Panc1 (cell line): Measurements from ENCODE around the gene TRPM1. TPM values are rescaled to one million over a fixed set of nuclear protein-coding genes. Genes with fewer than 3 reads are reported as not detected.
A peak's percentile ranks its signal among the peaks of the same experiment; 100 is the strongest.

Source experiments
- ATAC-seq: fragments of 200-7000 bp; cut with Tn5 transposase; 2 replicates; pipeline ENCODE4 v1.9.1; 2020; ENCODE audit warnings: mild to moderate bottlenecking, moderate library complexity
- BruUV-seq: library from RNA; stranded (reverse); fragments of 400-500 nt; replicated peaks from 2 replicates; lab custom pipeline; 2021; lab: Mats Ljungman, UMichigan
- CTCF ChIA-PET: fragments of 300-600 bp; sonication (Branson Sonifier 250); formaldehyde crosslinking; loops from one replicate; lab custom pipeline; 2022; ENCODE audit warnings: antibody characterized with exemption; lab: Charles Lee
- POLR2A ChIA-PET: fragments of 300-600 bp; sonication (Branson Sonifier 250); formaldehyde crosslinking; loops from one replicate; lab custom pipeline; 2022; ENCODE audit warnings: antibody characterized with exemption; lab: Charles Lee
- DNase-seq: peaks from one replicate; pipeline ENCODE4 v3.0.0-alpha.2; 2010; ENCODE audit warnings: low read depth, low spot score
- H3K27ac ChIP-seq: 2 replicates; pipeline ENCODE4 v1.5.1; 2011; ENCODE audit warnings: mild to moderate bottlenecking, low read length, inconsistent platforms
- H3K27me3 ChIP-seq: fragments of 200-500 bp; sonication (Bioruptor generic); 2 replicates; pipeline ENCODE4 v1.6.0; 2014; ENCODE audit warnings: low read length, inconsistent platforms; ENCODE audit not compliant: control insufficient read depth, insufficient read depth
- H3K36me3 ChIP-seq: fragments of 200-500 bp; sonication (Bioruptor generic); 2 replicates; pipeline ENCODE4 v1.5.1; 2014; ENCODE audit warnings: inconsistent platforms, mild to moderate bottlenecking, low read length, moderate library complexity; ENCODE audit not compliant: control insufficient read depth, insufficient read depth
- H3K4me1 ChIP-seq: 2 replicates; pipeline ENCODE4 v1.5.1; 2011; ENCODE audit warnings: inconsistent platforms, mild to moderate bottlenecking, low read length, moderate library complexity; ENCODE audit not compliant: control insufficient read depth, insufficient read depth
- H3K4me3 ChIP-seq, 2 experiments: 2 replicates each; pipeline ENCODE4 v1.5.1; 2011 to 2012; ENCODE audit warnings: low read depth in 2 of 2, low read length in 2 of 2, mild to moderate bottlenecking in 2 of 2, inconsistent platforms in 1 of 2, moderate library complexity in 1 of 2
- H3K9me3 ChIP-seq: fragments of 200-500 bp; sonication (Bioruptor generic); 2 replicates; pipeline ENCODE4 v1.5.1; 2014; ENCODE audit warnings: low read depth, mild to moderate bottlenecking, inconsistent platforms, low read length, moderate library complexity; ENCODE audit not compliant: control insufficient read depth, insufficient read depth
- POLR2AphosphoS5 ChIP-seq: IDR thresholded peaks from 2 replicates; pipeline ENCODE4 v1.6.1; 2012; ENCODE audit warnings: mild to moderate bottlenecking, low read depth, low read length, moderate library complexity
- SIN3A ChIP-seq: IDR thresholded peaks from 2 replicates; pipeline ENCODE4 v1.6.1; 2012; ENCODE audit warnings: low read depth, mild to moderate bottlenecking, low read length, moderate library complexity, borderline replicate concordance; ENCODE audit not compliant: insufficient read depth
- TCF7L2 ChIP-seq: IDR thresholded peaks from 2 replicates; pipeline ENCODE4 v1.6.1; 2011; ENCODE audit warnings: mild to moderate bottlenecking, low read depth, low read length, inconsistent platforms
- in situ Hi-C: cut with HindIII; loops from 2 replicates; pipeline ENCODE4 v1.10.0; 2016; ENCODE audit warnings: low sequenced_read_pairs, low pct_unique_long_range_greater_than_20kb
- intact Hi-C: fragments of 100-400 bp; cut with micrococcal nuclease; formaldehyde crosslinking; loops from one replicate; pipeline ENCODE4 v1.10.0; 2022; ENCODE audit not compliant: unreplicated experiment
- total RNA-seq: library from RNA; stranded (reverse); gene quantifications from one replicate; pipeline ENCODE4 v1.2.1, GENCODE V29; 2021; ENCODE audit not compliant: unreplicated experiment
- TF ChIP-seq, protein P1 (sequence below): fragments of 450-650 bp; IDR thresholded peaks from 2 replicates; pipeline ENCODE4 v1.5.1; 2017; ENCODE audit warnings: mild to moderate bottlenecking
- TF ChIP-seq, protein P2 (sequence below), 2 experiments: IDR thresholded peaks; 2 replicates each; pipeline ENCODE4 v1.6.1; 2011 to 2012; ENCODE audit warnings: low read depth in 2 of 2, control low read depth in 1 of 2, low read length in 1 of 2, mild to moderate bottlenecking in 1 of 2, moderate library complexity in 1 of 2; ENCODE audit not compliant: insufficient read depth in 1 of 2

TRPM1 gene
- total RNA-seq, 1 experiment from 2014 or later: not detected

DNA sequence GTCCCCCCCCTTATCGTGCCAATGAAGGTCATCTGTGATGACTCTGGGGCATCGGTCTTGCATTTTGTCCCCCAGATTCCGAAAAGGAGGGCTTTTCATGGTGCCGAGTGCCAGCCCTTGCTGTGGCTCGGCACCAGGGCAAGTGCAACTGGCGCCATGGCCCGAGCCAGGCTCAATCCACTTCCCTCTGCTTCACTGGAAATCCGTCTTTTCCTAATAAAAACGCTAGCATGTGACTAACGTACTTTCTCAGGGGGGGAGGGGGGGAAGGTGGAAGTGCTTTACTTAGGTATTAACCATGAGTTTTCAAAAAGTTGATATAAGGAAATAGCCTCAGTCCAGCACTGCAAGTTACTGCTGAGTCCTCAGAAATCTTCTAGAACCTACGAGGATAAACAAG lies 20.5 kb downstream of the TRPM1 start:
- Histone ChIP-seq H3K27ac (no peak overlapping the region), H3K4me1 (peaks cover 6% of the 10 kb centered on the region), H3K4me3 (peak overlapping the region; percentile 32 to 60), H3K9me3 (no peaks in the 10 kb centered on the region), H3K27me3 (no peaks in the 10 kb centered on the region), H3K36me3 (no peaks in the 10 kb centered on the region)
- DNase-seq: no peak
- ChIA-PET CTCF (no interaction called here), POLR2A (no interaction called here)
- TF ChIP-seq, protein P1, sequence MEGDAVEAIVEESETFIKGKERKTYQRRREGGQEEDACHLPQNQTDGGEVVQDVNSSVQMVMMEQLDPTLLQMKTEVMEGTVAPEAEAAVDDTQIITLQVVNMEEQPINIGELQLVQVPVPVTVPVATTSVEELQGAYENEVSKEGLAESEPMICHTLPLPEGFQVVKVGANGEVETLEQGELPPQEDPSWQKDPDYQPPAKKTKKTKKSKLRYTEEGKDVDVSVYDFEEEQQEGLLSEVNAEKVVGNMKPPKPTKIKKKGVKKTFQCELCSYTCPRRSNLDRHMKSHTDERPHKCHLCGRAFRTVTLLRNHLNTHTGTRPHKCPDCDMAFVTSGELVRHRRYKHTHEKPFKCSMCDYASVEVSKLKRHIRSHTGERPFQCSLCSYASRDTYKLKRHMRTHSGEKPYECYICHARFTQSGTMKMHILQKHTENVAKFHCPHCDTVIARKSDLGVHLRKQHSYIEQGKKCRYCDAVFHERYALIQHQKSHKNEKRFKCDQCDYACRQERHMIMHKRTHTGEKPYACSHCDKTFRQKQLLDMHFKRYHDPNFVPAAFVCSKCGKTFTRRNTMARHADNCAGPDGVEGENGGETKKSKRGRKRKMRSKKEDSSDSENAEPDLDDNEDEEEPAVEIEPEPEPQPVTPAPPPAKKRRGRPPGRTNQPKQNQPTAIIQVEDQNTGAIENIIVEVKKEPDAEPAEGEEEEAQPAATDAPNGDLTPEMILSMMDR: no peak
- TF ChIP-seq, protein P2, sequence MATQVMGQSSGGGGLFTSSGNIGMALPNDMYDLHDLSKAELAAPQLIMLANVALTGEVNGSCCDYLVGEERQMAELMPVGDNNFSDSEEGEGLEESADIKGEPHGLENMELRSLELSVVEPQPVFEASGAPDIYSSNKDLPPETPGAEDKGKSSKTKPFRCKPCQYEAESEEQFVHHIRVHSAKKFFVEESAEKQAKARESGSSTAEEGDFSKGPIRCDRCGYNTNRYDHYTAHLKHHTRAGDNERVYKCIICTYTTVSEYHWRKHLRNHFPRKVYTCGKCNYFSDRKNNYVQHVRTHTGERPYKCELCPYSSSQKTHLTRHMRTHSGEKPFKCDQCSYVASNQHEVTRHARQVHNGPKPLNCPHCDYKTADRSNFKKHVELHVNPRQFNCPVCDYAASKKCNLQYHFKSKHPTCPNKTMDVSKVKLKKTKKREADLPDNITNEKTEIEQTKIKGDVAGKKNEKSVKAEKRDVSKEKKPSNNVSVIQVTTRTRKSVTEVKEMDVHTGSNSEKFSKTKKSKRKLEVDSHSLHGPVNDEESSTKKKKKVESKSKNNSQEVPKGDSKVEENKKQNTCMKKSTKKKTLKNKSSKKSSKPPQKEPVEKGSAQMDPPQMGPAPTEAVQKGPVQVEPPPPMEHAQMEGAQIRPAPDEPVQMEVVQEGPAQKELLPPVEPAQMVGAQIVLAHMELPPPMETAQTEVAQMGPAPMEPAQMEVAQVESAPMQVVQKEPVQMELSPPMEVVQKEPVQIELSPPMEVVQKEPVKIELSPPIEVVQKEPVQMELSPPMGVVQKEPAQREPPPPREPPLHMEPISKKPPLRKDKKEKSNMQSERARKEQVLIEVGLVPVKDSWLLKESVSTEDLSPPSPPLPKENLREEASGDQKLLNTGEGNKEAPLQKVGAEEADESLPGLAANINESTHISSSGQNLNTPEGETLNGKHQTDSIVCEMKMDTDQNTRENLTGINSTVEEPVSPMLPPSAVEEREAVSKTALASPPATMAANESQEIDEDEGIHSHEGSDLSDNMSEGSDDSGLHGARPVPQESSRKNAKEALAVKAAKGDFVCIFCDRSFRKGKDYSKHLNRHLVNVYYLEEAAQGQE (IDR thresholded peaks at IDR 0.05; ENCODE audit: insufficient read depth in 1 of 2, low read depth in 2 of 2, low read length in 1 of 2): no peak
- TF ChIP-seq POLR2AphosphoS5 (no peak), TCF7L2 (no peak), SIN3A (no peak)
- ATAC-seq: peak; percentile 36
- BruUV-seq: no TSS peak
- intact Hi-C loops: no loop called here
- in situ Hi-C loops: no loop called here

DNA sequence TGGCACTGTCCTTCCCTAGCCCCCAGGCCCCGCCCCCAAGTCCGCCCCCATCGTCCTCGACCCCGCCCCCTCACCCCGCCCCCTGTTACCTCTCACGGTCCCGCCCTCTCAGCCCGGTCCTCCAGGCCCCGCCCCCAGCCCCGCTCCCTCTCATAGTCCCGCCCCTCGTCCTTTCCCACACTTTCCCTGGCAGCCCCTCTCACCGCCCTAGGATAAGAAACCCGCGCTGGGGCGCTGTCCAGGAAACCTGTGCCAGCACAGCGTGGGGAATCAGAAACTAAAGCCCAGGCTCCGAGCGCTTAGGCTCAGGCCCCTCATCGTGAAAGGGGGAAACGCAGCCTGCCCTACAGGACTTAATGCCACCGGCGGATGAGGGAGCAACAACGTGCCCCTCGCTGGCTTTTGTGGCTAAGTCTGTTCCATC lies 20.9 kb downstream of the TRPM1 start:
- H3K36me3 ChIP-seq: no peaks in the 10 kb centered on the region
- TF ChIP-seq TCF7L2 (no peak), SIN3A (no peak), POLR2AphosphoS5 (no peak)
- TF ChIP-seq, protein P1: no peak
- TF ChIP-seq, protein P2 (IDR thresholded peaks at IDR 0.05; ENCODE audit: insufficient read depth in 1 of 2, low read depth in 2 of 2, low read length in 1 of 2): no peak
- intact Hi-C loops (no loop called here), in situ Hi-C loops (no loop called here)
- CTCF ChIA-PET: no interaction called here
- POLR2A ChIA-PET: no interaction called here
- no peaks in the 10 kb centered on the region for H3K9me3 ChIP-seq
- no peak overlapping the region for H3K27ac ChIP-seq
- H3K4me3 ChIP-seq: peak overlapping the region; percentile 32 to 60
- BruUV-seq: no TSS peak
- DNase-seq (no peak), ATAC-seq (peak; percentile 81)
- no peaks in the 10 kb centered on the region for H3K27me3 ChIP-seq
- H3K4me1 ChIP-seq: peaks cover 6% of the 10 kb centered on the region
